Epithelial cell of umbilical artery (primary cell): Measurements from ENCODE around the gene CFHR4. TPM values are rescaled to one million over a fixed set of nuclear protein-coding genes. Genes with fewer than 3 reads are reported as not detected.

Experiments used
- total RNA-seq: library from RNA; depleted of rRNA; stranded (reverse); fragments of >200 nt; gene quantifications from 2 replicates; pipeline ENCODE4 v1.2.3, GENCODE V29; 2014

The CFHR4 gene
- total RNA-seq = not detected in 2 replicates

GRCh38 chr1:196887515-196888239, at the start of gene CFHR4:
CFHR4 (plus strand) TSS chr1:196888052; CDS start chr1:196888151, 99 bp downstream.

GRCh38 chr1:196943568-196943967, 55.7 kb downstream of the CFHR4 start, which contains the start of gene CFHR2:
CFHR2 (plus strand) TSS chr1:196943738; CDS start chr1:196943881, 143 bp downstream.

Other genes starting within 250 kb of the CFHR4 start
- gene CFH, start 236.0 kb upstream of the CFHR4 start, total RNA-seq = 27.0 and 72.8 TPM in 2 replicates
- gene CFHR3, start 113.2 kb upstream of the CFHR4 start, total RNA-seq = not detected in 2 replicates
- gene CFHR1, start 68.3 kb upstream of the CFHR4 start, total RNA-seq = not detected in 2 replicates
- not detected in 2 replicates for gene CFHR2, start 55.7 kb downstream of the CFHR4 start, total RNA-seq
- not detected in 2 replicates for gene CFHR5, start 89.5 kb downstream of the CFHR4 start, total RNA-seq
- gene F13B, start 179.2 kb downstream of the CFHR4 start, total RNA-seq = not detected in 2 replicates